ENCODE measurements around the gene KCNK17.
A peak's percentile ranks its signal among the peaks of the same experiment; 100 is the strongest.

The KCNK17 gene, protein sequence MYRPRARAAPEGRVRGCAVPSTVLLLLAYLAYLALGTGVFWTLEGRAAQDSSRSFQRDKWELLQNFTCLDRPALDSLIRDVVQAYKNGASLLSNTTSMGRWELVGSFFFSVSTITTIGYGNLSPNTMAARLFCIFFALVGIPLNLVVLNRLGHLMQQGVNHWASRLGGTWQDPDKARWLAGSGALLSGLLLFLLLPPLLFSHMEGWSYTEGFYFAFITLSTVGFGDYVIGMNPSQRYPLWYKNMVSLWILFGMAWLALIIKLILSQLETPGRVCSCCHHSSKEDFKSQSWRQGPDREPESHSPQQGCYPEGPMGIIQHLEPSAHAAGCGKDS

DNA sequence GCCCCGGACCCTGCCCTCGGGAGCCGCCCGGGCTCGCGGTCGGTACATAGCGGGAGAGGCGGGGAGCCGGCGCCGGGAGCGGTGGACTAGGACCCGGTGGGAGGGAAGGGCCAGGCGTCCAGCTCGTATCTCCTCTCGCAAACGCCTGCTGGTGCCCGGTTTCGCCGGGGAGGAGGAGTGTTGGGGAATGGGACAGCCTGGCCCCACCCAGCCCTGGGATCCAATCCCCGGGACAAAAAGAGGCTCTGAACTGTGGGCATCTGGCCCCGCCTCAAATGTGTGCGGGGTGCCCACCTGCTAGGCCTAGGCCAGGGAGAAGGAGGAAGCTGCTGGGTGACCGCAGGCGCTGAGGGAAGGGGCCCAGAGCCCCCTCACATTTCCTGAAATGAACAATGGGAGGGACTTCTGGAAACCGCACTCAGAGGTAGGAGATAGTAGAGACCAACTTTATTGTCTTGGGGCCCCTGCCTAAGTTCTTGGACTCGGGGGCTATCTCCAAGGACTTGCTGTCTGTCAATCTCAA is at the start of gene KCNK17:
Gene KCNK17 (minus strand): TSS at position 147 of the 523 bp plus-strand sequence. CDS start 99 bp downstream, at position 48.
- DNase-seq = no peak

DNA sequence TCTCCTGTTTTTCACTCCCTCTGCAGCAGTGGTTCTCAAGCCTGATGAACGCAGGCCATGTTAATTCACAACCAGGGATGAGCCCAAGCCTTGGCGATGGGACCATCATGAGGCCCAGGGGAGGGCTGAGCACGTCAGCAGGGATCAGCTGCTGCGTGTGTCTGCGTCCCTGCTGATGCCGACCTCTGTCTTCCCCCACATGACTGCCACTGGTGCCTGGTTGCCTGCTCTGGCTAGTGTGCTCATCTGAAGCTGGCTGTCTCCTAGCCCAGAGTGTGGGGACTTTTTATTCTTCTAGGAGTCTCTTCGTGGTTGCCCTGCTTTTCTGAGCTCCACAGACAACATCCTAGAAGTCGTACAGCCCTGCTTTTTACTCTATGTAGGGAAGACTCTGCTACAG is 49.1 kb upstream of the KCNK17 start:
- no peak for DNase-seq

DNA sequence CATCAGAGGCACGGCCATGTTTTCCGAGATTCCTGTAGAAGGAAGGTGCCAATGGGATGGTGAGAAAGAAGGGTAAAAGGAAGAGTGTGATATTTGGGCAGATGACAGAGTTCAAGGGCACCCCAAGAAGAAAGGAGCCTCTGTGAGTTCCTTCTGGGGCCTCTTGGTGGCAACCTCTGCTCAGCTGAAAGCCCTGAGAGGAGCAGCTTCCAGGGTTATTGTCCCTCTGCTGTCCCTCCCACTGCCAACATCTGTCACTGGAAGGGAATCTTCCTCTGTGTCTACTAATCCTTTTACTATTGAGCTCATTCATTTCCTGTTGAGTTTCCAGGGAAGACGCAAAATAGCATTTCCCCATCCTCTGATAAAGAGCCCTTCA is 48.3 kb upstream of the KCNK17 start:
- no peak for DNase-seq

DNA sequence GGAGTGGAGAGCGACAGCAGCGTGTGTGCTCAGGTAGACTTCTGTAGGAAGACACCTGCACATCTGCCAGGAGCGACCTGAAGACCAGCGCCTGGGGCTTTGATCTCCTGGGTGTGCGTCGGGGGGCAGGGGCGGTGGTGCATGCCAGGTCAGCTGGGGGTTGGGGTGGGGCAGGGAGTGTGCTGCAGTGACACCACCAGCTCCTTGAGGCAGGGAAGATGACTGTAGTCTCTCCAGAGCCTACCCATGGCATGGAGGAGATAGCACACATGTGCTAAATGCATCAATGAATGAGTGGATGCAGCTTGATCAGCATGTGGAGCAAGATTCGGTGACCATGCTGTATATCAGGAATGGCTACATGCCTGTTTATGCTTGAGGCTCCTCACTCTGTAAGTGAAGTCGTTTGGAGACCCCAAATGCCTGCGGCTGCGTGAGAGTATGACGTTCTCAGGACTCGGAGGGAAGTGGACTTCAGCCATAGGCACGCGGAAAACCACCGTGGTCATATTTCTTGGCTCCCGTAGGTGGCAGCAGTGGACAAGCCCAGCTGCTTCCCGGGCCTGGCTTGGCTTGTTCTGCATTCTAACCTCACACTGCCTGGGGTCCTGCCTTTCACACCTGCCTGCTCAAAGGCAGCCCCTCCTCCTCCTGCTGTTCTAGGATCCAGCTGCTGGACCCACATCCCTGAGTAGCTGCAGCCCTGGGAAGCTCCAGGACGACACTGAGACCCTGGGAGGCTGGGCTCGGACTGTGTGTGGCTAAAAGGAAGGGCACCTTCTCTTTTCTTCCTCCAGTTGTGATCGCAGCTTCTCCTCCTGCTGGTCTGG is 47.7 kb upstream of the KCNK17 start:
- peak; percentile 80 for DNase-seq

DNA sequence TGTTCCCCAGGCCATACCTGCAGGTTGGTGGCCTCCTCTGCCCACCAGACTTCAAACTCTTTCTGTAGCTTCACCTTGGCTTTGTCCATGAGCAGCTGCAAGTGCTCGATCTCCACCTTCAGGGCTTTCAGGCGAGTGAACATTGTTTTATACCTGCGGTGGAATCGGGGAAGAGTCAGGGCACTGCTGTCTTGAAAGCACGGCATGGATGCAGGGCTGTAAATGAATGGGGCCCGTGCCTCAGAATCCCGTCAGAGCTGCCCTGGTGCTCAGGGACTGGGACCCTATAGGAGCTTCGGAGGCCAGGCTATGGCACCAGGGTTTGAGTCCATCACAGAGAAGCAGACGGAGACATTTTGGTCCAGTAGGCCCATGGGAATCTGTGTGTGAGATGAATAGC is 46.2 kb upstream of the KCNK17 start:
- DNase-seq = no peak

DNA sequence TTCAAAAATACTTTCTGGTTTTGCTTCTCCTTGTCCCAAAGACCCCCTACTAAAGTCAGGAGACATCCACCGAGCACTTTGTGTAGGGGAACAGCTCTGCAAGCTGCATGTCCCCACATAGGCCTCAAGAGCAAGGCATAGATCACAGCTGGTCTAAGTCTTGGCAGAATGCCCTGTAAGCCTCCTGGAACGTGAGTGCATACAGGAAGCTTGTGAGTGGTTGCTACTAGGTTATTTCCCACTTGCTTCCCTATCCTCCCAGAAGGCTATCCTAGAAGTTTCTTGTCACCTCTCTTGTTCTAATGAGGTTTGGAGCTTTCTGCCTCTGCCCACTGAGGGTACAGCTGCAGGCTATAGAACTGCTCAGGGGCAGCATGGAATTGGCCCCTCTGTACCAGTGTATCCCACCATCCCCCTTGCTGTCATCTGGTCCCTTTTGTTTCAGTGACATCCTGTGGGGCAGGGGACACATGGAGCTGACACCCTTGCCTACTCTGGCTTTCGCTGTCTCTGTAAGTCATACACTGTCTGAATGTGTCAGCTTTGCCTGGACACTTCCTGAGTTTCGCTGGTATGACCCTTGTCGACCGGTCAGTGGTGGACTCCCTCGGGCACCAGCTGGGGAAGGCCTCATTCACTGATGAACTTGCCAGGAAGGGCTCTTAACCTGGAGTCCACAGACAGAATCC is 43.9 kb upstream of the KCNK17 start:
- DNase-seq = peak; percentile 82

DNA sequence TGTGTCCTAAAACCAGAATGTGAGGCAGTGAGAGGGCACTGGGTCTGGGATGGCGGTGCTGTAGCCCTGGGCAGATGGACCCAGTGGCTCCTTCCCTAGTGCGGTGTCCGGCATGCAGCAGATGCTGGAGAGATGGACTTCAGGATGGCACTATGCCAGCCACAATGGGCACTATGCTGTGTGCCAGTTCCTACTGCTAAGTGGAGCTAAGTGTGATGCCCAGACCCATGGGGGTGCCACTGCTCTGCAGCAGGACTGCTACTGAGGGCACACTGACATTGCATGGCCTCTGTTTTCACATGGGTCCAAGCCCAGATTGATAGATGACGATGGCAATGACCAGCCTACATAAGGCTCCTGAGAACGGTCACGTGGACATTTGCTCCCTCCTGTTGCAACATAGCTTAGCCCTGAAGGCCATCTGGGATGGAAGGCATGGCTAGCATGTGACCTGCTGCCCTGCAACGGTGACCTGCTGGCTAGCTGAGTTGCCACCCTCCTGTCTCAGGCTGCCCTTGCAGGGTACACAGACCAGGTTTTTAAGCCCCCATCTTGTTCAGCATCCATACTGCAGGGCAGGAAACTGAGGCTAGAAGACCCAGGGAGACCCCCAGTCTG is 39.6 kb upstream of the KCNK17 start:
- DNase-seq = no peak

DNA sequence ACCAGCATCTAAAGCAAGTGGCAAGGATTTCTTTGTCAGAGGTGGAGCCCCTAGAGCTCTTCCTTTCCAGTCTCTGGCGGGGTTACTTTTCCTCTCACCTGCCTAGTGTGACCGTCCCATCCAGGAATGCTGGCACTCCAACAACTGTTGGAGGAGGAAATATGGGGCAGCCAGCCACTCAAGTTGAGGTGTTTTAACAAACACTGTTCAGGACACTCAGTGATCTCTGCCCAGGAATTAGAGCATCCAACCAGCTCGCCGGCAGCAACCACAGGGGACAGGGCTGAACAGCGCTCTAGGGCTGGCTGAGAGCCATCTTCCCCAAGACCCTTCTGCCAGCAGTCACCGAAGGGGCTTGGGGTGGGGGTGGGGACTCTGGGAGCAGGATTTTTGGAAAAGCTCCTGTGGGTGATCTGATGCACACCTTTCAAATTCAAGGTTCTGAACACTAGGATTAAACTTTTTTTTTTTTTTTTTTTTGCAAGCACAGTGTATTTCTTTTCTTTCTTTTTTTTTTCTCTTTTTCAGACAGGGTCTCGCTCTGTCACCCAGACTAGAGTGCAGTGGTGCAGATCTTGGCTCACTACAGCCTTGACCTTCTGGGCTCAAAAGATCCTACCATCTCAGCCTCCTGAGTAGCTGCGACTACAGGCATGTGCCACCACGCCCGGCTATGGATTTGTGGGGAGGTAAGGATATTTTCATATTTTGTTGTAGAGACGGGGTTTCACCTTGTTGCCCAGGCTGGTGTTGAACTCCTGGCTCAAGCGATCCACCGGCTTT is 36.7 kb upstream of the KCNK17 start:
- DNase-seq = no peak

DNA sequence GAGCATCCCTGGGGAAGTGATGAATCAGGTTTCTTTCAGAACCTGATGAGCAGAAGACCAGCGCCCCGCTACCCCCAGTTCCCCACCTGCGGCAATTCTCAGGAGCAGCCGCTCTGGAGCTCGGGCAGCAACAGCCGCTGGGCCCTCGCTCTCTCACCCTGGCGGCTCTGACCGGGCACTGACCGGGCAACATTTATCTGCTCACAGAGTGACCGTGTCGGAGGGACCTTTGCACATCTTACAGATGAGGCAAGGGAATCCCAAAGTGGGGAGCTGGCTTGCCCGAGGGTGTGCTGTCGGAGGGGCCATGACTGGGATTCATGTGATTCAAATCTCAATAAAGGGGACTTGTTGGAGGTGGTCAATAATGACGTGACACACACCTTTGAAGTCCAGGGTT is 34.5 kb upstream of the KCNK17 start:
- DNase-seq = no peak

DNA sequence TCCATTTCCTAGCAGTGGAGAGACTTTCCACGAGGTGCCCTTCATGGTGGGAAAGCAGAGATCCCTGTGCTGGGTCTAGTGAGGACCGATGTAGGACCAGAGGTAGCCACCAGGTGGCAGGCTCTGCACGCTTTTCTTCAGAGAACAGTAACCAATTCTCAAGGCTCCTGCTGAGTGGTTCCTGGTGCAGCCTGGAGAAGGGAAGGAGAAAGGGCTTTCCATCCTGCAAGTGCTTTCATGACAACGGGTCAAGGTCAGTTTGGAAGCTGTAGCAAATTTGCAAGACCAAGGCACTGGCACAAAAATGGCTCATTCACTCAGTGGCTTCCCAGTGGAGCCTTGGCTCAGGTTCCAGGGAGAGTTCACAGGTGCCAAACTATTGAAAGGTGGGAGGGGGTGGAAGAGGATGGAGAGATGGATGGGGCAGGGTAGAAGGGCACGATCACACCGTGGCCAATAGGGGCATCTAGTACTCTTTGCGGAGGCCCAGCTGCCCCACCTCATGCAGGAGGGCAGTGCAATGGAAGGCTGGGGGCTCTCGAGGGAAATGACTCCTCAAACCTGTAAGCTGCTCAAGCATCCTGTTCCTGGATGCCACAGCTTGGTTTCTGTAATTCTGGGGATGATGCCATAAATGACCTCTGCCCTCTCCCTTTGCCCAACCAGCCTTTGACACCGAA is 33.8 kb upstream of the KCNK17 start:
- DNase-seq = peak; percentile 45

DNA sequence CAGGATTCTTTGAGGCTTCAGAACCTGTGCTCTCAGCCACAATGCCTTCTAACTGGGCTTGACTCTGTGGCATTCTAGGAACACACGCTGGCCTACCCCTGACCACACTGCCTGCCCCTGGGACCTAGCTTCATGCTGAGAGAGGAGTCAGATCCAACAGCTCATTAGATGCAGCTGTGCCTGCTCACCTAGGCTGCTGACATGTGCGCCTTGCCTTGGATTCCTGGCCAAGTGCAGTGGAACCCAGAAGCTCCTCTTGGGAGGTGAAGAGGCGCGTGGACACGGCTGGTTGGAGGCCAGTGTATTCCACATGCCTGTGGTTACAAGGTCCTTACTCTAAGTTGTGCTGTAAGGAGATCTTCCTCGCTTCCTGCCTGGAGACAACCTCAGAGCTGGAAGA is 33.0 kb upstream of the KCNK17 start:
- no peak for DNase-seq

DNA sequence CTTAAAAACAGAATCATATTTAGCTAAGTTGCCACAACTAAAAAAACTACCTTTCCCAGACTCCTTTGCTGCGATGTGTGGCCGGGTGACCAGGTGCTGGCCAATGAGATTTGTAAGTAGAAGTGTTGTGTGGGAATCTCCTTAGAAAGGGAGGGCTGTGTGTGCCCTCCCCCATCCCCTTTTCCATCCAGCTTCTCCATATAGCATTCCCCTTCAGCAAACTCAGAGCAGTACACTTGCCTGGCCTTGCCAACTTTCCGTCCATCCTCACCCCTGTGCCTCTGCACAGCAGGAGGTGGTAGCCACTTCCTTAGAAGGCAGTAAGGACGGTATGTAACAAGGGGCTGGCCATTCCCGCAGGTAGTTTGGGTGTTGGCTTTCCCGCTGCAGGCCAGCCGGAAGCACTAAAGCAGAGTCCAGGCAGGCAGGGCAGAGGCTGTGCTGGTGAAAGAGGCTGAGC is 30.6 kb upstream of the KCNK17 start:
- DNase-seq = no peak

DNA sequence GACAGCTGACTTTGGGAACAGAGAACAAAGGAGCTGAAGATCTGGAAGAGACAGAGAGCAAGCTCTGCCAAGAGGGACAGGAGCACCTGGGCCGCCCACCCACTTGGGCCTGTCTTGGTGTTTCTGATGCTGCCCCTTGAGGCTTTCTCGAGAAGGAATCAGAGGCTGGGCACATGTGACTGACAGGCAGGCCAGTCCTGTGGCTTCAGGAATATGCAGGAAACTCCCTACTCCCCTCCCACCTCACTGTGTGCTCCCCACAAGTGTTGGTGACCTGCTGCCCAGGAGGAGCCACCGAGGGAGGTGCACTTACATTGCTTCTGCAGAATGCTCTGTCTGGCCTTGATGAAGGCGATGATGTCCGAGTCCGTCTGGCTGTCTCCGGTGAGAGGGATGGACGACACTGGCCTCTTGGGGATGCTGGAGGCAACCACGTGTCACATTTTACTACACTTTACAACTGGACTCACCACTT is 29.2 kb upstream of the KCNK17 start:
- no peak for DNase-seq

DNA sequence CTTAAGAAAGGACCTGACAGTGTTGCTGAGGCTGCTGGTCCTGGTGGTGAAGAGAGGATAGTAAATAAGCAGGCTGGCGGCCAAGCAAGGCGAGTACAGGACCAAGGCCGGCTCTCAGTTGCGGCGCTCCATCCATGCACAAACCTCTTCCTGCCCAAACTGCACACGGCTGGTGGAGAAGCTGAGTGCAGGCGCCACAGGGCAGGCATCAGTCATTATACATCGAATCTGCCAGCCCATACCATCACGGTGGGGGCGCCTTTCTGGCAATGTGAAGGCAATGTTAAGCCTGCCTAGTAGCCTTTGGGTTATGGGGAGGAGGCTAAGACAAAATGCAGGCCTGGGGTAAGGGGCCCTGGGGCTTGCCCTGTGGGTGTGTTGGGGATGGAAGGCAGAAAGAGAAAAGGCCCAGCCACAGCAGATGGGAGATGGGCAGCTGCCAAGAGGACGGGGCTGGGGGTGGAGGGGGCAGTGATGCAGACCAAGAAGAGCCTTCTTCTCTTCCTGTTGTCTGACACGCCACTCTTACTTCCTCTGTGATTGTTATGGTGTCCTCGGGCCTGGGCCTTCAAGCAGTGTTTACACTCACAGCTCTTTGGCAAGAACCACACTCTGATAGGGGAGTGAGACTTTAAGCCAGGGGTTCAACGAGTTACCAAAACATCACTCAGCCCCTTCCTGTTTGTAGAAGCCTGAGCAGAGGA is 28.6 kb upstream of the KCNK17 start:
- DNase-seq = no peak

DNA sequence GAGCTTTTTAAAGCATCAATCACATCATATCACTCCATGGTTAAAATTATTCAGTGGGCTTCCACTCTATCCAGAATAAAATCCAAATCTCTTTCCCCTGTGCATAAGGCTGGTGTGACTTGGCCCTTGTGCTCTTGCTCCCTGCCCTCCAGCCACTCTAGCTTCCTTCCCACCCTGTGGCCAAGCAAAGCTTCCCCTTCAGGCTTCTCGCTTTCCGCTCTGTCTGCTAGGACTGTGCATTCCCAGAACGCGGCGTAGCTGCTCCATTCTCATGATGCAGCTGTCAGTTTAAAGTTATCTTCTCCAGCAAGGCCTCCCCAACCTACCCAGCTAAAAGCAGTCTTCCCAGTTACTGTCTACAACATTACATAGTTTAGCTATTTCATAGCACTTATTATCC is 27.7 kb upstream of the KCNK17 start:
- no peak for DNase-seq

DNA sequence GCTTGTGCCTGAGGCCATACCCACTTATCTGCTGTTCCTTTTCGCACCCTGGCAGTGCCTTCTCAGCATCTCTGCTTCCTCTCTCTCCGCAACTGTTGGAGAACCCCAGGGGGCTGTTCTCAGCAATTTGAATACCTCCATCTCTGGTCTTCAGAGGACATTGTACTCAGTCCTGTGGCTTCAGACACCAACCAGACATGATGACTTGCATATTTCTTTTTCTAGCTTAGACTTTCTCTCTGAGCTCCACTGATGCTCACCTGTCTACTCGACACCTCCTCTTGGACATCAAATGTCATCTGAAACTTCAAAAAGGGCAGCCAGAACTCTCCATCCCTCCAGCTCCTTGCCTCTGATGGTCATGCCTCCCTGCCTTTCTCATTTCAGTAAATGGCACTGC is 27.1 kb upstream of the KCNK17 start:
- no peak for DNase-seq

DNA sequence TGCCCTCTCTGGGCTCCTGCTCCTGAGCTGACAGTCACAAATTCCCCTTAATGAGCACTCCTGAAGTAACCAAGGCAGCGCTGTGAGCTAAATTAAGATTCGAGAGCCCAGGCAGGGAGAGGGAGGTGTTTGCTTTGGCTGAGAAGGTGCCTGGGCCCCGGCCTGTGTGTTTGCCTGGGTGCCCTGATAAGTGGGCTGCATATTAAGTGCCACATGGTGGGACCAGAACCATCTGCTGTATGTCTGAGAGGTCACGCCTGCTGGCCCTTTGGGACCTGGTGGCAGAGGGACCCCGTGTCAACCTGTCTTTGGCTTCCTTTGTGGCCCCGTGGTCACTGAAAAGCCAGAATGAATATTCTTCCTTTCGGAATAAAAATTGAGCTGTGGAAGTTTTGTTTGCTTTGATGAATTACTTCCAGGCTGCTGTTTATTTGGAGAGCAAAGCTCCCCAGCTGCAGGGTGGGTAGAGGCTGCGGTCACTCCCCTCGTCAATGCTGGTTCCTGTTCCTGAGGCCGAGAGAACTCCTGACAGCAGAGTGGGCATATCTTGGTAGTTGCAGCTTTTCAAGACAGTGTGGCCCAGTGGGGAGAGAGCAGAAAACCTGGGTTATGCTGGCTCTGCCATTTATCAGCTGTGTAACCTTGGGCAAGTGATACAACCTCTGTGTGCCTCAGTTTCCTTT is 25.8 kb upstream of the KCNK17 start:
- peak; percentile 87 for DNase-seq

DNA sequence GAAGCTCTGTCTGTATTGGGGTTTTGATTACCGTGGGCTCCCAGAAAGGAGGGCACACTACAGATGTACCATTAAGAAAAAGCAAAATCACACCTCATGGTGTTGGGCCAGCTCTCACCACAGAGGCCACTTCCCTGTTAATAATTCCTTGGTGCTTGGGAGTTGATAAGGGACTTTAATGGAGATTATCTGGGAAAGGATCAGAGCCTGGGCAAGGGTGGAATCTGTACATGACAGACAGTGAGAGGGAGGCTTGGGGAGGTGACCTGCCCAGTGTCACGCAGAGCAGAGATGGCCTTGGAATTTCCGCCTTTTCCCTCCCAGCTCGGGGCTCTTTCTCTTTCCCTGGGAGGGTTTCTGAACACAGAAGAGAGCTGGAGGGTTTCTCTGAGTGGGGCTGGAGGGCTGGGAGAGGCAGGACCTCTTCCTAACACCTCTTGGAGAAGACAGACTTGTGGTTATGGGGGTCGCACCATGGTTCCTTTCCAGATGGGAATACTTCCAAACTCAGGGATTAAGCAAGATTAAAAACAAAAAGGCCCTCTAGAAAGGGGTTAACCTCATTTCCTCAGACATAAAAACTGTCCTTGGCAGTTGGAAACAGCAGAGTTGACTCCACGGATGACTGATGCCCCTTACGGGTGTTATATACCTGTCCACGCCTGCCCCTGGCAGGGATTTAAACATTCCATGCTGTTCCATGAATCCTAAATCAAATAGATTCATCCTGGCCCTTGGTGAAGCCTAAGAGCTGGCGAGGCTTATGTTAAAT is 25.1 kb upstream of the KCNK17 start:
- no peak for DNase-seq

DNA sequence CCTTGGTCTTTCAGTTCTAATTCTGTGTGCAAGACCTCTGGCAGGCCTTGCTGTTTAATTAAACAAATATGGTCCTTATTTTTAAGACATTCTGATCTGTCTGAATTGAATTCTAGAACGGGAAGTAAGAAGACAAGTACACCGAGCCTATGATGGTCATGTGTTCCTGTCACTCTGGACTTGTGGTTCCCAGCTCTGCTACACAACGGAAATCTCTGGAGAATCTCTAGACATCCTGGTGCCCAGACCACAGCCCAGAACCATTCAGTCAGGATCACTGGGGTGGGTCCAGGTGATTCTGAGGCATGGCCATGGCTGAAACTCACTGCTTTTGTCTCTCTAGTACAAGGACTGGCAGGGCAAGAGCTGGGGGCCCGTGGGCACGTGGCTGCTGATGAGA is 24.2 kb upstream of the KCNK17 start:
- no peak for DNase-seq

Measured in NCI-H1105 (cell line).